ENCODE results near the gene P3H2. TPM values are rescaled to one million over a fixed set of nuclear protein-coding genes. Genes with fewer than 3 reads are reported as not detected.
A peak's percentile ranks its signal among the peaks of the same experiment; 100 is the strongest.

The P3H2 gene
- total RNA-seq, 4 donors from 2014 or later: 29.9 to 73.3 (median 54.5) TPM

DNA sequence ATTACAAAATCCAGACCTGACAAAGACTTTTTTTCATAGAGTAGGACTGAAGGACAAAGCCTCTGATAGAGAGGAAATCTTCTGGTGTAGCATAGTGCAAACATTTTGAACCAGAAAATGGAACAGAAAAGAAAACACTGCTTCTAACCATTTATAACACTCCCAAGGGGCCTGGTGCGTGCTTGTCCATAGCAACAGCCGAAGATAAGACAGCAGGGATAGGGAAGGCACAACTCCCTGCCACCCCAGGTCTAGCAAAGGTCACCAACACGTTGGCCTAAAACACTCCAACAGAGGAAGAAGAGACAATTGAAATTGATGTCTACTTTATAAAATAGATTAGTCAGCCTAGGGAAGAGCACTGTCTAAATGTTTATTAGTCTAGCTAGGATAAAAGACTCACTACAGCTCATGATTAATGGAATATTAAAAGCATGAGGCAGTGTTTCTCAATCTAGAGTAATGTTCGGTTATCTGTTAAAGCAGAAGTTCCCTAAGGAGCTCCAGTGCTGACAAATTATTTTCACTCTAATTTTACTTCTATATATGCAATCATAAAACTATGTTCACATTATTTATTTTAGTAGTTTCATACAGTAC lies 145.2 kb downstream of the P3H2 start:
- no peak overlapping the region for H3K4me3 ChIP-seq
- peaks cover 3% of the 10 kb centered on the region for H3K4me1 ChIP-seq
- WGBS: 62% methylated on average over 4 of the region's 4 CpGs
- H3K9me3 ChIP-seq: no peaks in the 10 kb centered on the region
- H3K36me3 ChIP-seq: peaks cover 9% of the 10 kb centered on the region
- no peak overlapping the region for H3K27ac ChIP-seq
- H3K27me3 ChIP-seq: no peaks in the 10 kb centered on the region
- no peak for DNase-seq (ENCODE audit: low spot score in 2 of 2)
- TF ChIP-seq EP300 (IDR thresholded peaks at IDR 0.05) (no peak), POLR2A (IDR thresholded peaks at IDR 0.05) (no peak), POLR2AphosphoS5 (IDR thresholded peaks at IDR 0.05) (no peak)
- TF ChIP-seq, protein P1, sequence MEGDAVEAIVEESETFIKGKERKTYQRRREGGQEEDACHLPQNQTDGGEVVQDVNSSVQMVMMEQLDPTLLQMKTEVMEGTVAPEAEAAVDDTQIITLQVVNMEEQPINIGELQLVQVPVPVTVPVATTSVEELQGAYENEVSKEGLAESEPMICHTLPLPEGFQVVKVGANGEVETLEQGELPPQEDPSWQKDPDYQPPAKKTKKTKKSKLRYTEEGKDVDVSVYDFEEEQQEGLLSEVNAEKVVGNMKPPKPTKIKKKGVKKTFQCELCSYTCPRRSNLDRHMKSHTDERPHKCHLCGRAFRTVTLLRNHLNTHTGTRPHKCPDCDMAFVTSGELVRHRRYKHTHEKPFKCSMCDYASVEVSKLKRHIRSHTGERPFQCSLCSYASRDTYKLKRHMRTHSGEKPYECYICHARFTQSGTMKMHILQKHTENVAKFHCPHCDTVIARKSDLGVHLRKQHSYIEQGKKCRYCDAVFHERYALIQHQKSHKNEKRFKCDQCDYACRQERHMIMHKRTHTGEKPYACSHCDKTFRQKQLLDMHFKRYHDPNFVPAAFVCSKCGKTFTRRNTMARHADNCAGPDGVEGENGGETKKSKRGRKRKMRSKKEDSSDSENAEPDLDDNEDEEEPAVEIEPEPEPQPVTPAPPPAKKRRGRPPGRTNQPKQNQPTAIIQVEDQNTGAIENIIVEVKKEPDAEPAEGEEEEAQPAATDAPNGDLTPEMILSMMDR (IDR thresholded peaks at IDR 0.05): no peak

DNA sequence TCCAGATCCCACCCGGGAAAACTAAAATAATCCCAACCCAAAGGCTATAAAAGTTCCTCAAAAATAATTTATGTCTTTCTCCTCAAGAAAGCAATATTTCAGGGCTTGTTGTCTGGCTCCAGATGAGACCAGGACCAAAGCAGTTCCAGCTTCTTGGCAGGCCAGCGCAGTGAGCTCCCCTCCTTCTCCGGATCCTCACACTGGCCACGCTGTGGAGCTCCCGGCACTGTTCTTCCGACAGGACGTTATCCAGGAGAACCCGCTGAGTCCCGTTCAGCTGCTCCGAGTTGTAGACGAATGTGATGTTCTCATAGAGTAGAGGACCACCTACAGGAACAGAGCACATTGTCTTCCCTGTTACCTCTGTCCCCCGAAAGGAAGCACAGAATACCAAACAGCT lies 146.3 kb downstream of the P3H2 start:
- no peaks in the 10 kb centered on the region for H3K27me3 ChIP-seq
- TF ChIP-seq POLR2A (IDR thresholded peaks at IDR 0.05): no peak
- TF ChIP-seq POLR2AphosphoS5 (IDR thresholded peaks at IDR 0.05): no peak
- TF ChIP-seq, protein P1 (IDR thresholded peaks at IDR 0.05): no peak
- TF ChIP-seq EP300 (IDR thresholded peaks at IDR 0.05): no peak
- WGBS: 82% methylated on average over 12 of the region's 12 CpGs
- DNase-seq (ENCODE audit: low spot score in 2 of 2): no peak
- H3K4me1 ChIP-seq: peaks cover 3% of the 10 kb centered on the region
- H3K27ac ChIP-seq: no peak overlapping the region
- H3K9me3 ChIP-seq: no peaks in the 10 kb centered on the region
- H3K4me3 ChIP-seq: no peak overlapping the region
- H3K36me3 ChIP-seq: peaks cover 9% of the 10 kb centered on the region

DNA sequence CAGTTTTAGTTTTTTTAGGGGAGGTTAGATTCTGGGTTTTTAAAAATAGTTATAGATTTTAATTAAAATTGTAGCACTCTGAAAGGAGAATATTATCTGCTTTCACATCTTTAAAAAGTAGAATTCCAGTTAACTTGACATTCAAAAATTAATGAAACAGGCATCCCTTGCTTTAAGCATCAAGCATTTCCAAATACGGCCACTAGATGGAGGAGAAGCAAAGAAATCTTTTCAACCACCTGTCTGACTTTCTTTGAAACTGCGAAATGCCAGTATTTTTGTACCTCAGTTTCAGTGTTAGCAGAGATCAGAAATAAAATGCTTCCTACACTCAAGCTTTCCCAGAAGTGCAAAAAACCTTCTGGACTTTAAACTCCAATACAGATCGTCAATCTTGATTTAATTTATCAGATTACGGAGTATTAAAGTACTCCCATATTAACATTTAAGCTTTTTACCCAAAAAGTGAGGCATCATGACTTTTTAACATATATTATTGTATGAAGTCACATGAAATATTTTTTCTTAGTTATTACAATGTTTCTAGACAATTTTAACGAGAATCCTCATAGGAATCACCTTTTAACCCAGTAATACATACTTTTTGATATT lies 153.3 kb downstream of the P3H2 start:
- no peak for TF ChIP-seq POLR2AphosphoS5 (IDR thresholded peaks at IDR 0.05)
- TF ChIP-seq, protein P1 (IDR thresholded peaks at IDR 0.05): peak; percentile 76
- H3K4me3 ChIP-seq: no peak overlapping the region
- WGBS: 35% methylated on average over 5 of the region's 5 CpGs
- no peaks in the 10 kb centered on the region for H3K4me1 ChIP-seq
- H3K27me3 ChIP-seq: no peaks in the 10 kb centered on the region
- H3K27ac ChIP-seq: no peak overlapping the region
- DNase-seq (ENCODE audit: low spot score in 2 of 2): no peak
- no peaks in the 10 kb centered on the region for H3K9me3 ChIP-seq
- peaks cover 9% of the 10 kb centered on the region for H3K36me3 ChIP-seq

DNA sequence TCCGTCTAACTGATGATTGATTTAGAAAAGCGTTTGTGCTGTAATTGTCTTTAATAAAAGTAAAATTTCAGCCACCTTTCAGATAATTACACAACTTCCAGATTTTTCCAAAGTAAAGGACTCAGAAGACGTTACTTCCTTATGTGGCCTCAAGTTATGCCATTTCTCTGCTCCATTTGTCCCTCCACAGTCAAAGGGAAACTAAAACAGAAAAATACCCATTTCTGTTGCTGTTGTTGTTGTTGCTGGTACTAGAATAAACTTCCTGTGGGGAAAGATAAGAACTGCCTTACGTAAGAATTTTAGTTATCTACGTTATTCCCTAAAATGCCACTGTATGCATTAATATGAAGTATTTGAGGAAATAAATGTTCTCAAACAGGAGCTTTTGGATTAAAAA lies 153.9 kb downstream of the P3H2 start:
- 65% methylated on average over 5 of the region's 5 CpGs for WGBS
- Histone ChIP-seq H3K27ac (no peak overlapping the region), H3K4me3 (no peak overlapping the region), H3K4me1 (no peaks in the 10 kb centered on the region), H3K27me3 (no peaks in the 10 kb centered on the region), H3K36me3 (peaks cover 8% of the 10 kb centered on the region), H3K9me3 (no peaks in the 10 kb centered on the region)
- no peak for DNase-seq (ENCODE audit: low spot score in 2 of 2)
- TF ChIP-seq POLR2A (IDR thresholded peaks at IDR 0.05): no peak
- TF ChIP-seq POLR2AphosphoS5 (IDR thresholded peaks at IDR 0.05): no peak

DNA sequence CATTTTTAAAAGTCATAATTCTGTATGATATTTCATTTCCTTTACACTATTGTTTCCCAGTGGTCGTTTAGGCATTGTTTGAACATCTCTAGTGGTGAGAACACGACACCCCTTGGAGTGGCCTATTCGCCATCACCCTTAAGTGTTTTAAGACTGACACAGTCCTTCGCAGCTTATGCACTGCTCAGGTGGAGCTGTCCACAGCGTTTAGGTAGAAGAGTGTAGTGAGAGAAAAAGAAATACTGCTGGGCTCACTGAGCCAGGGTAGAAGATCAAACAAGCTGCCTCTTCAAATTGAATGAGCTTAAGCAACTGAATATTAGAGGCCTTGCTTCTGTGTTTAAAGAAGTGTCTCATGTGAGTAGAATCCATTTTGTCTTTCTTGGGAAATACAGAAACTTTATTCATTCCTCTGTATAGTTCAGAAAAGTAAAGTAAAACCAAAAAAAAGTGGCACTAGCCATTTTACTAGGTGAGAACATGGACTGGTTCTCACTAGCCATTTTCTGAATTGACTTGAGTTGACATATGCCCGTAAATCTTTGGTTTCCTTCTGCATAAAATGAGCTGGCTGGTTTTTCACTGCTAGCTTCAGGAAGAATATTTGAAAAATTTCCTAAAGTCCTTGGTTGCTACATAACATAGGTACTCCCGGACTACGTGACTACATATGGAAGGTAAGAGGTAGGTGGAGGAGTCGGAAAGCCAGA lies 155.9 kb downstream of the P3H2 start:
- DNase-seq (ENCODE audit: low spot score in 2 of 2): no peak

More for the DNA sequence above, 155.9 kb downstream of the P3H2 start:
- Histone ChIP-seq H3K4me1 (no peaks in the 10 kb centered on the region), H3K36me3 (no peaks in the 10 kb centered on the region), H3K27ac (no peak overlapping the region), H3K27me3 (no peaks in the 10 kb centered on the region), H3K9me3 (no peaks in the 10 kb centered on the region), H3K4me3 (no peak overlapping the region)
- 77% methylated on average over 9 of the region's 9 CpGs for WGBS
- TF ChIP-seq, protein P1 (IDR thresholded peaks at IDR 0.05): no peak
- TF ChIP-seq EP300 (IDR thresholded peaks at IDR 0.05) (no peak), POLR2A (IDR thresholded peaks at IDR 0.05) (no peak), POLR2AphosphoS5 (IDR thresholded peaks at IDR 0.05) (no peak)

Measured in suprapubic skin (tissue), 4 donors.